Measurements from ENCODE around the gene GP9.

DNA sequence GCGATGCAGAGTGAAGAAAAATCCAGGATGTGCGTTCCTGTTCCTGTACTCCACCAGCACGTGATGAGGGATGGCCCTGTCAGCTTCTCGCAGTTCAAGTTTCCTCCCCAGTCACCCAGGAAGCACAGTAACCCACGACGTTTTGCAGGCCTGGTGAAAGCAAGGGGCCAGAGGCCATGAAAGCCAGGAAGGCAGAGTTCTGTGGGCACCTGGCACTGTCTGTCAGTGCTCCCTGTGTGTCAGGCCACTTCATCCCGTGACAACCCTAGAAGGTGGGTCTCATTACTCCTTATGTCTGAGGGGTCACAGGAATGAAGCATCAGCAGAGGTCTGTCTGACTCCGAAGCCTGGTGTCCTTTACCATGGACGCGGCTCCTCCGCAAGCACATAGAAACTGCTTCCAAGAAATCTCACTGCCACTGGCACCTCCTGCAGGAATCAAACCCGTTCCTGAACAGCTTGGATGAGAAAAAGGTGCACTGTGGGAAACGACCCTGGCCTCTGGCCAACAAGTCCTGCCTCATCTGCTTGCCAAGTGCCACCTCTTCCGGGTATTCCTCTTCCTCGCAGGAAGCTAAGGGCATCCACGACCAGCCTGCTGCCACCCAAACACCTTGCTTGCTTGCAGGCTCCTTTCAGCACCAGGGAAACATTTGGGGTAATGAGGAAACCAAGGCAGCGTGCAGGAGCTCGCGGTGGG is 46.4 kb downstream of the GP9 start:
- TF ChIP-seq CTCF (IDR thresholded peaks at IDR 0.05): no peak
- TF ChIP-seq POLR2AphosphoS5 (IDR thresholded peaks at IDR 0.05; ENCODE audit: low read depth, low read length): no peak
- TF ChIP-seq, protein P1, sequence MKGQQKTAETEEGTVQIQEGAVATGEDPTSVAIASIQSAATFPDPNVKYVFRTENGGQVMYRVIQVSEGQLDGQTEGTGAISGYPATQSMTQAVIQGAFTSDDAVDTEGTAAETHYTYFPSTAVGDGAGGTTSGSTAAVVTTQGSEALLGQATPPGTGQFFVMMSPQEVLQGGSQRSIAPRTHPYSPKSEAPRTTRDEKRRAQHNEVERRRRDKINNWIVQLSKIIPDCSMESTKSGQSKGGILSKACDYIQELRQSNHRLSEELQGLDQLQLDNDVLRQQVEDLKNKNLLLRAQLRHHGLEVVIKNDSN (IDR thresholded peaks at IDR 0.05; ENCODE audit: borderline replicate concordance, low read depth): no peak
- TF ChIP-seq, protein P2, sequence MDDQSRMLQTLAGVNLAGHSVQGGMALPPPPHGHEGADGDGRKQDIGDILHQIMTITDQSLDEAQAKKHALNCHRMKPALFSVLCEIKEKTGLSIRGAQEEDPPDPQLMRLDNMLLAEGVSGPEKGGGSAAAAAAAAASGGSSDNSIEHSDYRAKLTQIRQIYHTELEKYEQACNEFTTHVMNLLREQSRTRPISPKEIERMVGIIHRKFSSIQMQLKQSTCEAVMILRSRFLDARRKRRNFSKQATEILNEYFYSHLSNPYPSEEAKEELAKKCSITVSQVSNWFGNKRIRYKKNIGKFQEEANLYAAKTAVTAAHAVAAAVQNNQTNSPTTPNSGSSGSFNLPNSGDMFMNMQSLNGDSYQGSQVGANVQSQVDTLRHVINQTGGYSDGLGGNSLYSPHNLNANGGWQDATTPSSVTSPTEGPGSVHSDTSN (IDR thresholded peaks at IDR 0.05): no peak
- no peak for TF ChIP-seq FOXM1 (IDR thresholded peaks at IDR 0.05; ENCODE audit: low read depth)
- no peak for TF ChIP-seq EP300 (IDR thresholded peaks at IDR 0.05; ENCODE audit: borderline replicate concordance in 1 of 2, low read depth in 1 of 2, low read length in 1 of 2)
- TF ChIP-seq GATA2 (CRISPR knock-in tag; IDR thresholded peaks at IDR 0.05): no peak
- TF ChIP-seq NRF1 (IDR thresholded peaks at IDR 0.05; ENCODE audit: low read depth, low read length): no peak
- TF ChIP-seq, protein P3, sequence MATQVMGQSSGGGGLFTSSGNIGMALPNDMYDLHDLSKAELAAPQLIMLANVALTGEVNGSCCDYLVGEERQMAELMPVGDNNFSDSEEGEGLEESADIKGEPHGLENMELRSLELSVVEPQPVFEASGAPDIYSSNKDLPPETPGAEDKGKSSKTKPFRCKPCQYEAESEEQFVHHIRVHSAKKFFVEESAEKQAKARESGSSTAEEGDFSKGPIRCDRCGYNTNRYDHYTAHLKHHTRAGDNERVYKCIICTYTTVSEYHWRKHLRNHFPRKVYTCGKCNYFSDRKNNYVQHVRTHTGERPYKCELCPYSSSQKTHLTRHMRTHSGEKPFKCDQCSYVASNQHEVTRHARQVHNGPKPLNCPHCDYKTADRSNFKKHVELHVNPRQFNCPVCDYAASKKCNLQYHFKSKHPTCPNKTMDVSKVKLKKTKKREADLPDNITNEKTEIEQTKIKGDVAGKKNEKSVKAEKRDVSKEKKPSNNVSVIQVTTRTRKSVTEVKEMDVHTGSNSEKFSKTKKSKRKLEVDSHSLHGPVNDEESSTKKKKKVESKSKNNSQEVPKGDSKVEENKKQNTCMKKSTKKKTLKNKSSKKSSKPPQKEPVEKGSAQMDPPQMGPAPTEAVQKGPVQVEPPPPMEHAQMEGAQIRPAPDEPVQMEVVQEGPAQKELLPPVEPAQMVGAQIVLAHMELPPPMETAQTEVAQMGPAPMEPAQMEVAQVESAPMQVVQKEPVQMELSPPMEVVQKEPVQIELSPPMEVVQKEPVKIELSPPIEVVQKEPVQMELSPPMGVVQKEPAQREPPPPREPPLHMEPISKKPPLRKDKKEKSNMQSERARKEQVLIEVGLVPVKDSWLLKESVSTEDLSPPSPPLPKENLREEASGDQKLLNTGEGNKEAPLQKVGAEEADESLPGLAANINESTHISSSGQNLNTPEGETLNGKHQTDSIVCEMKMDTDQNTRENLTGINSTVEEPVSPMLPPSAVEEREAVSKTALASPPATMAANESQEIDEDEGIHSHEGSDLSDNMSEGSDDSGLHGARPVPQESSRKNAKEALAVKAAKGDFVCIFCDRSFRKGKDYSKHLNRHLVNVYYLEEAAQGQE (IDR thresholded peaks at IDR 0.05; ENCODE audit: low read depth, low read length): no peak
- TF ChIP-seq SIN3A (IDR thresholded peaks at IDR 0.05; ENCODE audit: borderline replicate concordance, low read depth, low read length): no peak
- no peak for TF ChIP-seq RFX5 (IDR thresholded peaks at IDR 0.05; ENCODE audit: low read length)
- TF ChIP-seq RAD21 (IDR thresholded peaks at IDR 0.05; ENCODE audit: low read length): no peak
